ENCODE results near the gene SART3.

GRCh38 chr12:108607981-108608600 lies 47.1 kb upstream of the SART3 start:
- TF ChIP-seq CTCF (IDR thresholded peaks at IDR 0.05) (no peak), EP300 (IDR thresholded peaks at IDR 0.05) (no peak), POLR2A (IDR thresholded peaks at IDR 0.05) (no peak)

Measured in gastroesophageal sphincter (tissue), 3 donors.